Astrocyte (in vitro differentiated cells and primary cell): ENCODE data around the gene PODN.

Experiments used
- EZH2 ChIP-seq: IDR thresholded peaks from 2 replicates; pipeline ENCODE4 v1.6.1; 2012; ENCODE audit warnings: mild to moderate bottlenecking, low read length, inconsistent platforms; ENCODE audit not compliant: insufficient read depth
- TF ChIP-seq, protein P1 (sequence below): IDR thresholded peaks from 2 replicates; pipeline ENCODE4 v1.5.1; 2011; ENCODE audit warnings: low read depth, mild to moderate bottlenecking, inconsistent platforms, low read length, moderate library complexity; ENCODE audit not compliant: insufficient read depth

DNA sequence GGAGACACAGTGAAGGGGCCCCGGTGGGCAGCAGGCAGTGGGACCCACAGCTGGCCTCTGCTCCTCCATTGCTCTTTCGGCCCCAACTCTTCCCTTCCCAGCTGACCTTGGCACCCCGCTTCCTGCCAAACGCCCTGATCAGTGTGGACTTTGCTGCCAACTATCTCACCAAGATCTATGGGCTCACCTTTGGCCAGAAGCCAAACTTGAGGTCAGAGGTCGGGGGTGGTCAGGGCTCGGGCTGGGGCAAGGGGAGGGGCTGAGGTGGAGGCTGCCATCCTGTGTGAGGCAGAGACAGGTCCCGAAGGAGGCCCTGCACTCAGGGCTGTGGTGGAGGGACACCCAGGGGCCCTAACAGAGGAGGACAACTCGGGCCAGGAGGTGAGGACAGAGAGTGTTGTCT lies 13.7 kb downstream of the PODN start:
- TF ChIP-seq, protein P1, sequence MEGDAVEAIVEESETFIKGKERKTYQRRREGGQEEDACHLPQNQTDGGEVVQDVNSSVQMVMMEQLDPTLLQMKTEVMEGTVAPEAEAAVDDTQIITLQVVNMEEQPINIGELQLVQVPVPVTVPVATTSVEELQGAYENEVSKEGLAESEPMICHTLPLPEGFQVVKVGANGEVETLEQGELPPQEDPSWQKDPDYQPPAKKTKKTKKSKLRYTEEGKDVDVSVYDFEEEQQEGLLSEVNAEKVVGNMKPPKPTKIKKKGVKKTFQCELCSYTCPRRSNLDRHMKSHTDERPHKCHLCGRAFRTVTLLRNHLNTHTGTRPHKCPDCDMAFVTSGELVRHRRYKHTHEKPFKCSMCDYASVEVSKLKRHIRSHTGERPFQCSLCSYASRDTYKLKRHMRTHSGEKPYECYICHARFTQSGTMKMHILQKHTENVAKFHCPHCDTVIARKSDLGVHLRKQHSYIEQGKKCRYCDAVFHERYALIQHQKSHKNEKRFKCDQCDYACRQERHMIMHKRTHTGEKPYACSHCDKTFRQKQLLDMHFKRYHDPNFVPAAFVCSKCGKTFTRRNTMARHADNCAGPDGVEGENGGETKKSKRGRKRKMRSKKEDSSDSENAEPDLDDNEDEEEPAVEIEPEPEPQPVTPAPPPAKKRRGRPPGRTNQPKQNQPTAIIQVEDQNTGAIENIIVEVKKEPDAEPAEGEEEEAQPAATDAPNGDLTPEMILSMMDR = no peak
- no peak for TF ChIP-seq EZH2
